Activated CD4-positive, CD25-positive, alpha-beta regulatory T cell (primary cell): ENCODE results near the gene RABGGTA.

Source experiments
- DNase-seq, 4 experiments: peaks; one replicate each; lab custom pipeline; 2025; lab: John Stamatoyannopoulos, UW

RABGGTA gene

GRCh38 chr14:24216345-24216699, 55.1 kb downstream of the RABGGTA start:
- no peak for DNase-seq
